Right lobe of liver (tissue), 4 donors: ENCODE measurements around the gene CDC25B.

Source experiments
- CTCF ChIP-seq, 4 donors: fragments of 200-600 bp in 3 of 4; fragments of 450-650 bp in 1 of 4; IDR thresholded peaks; one replicate each; pipeline versions ENCODE4 v1.5.1 to v1.8.0; 2016 to 2022; ENCODE audit warnings: antibody characterized with exemption in 4 of 4, mild to moderate bottlenecking in 2 of 4
- POLR2A ChIP-seq: fragments of 450-650 bp; IDR thresholded peaks from one replicate; pipeline ENCODE4 v1.6.1; 2017; ENCODE audit warnings: antibody characterized with exemption, mild to moderate bottlenecking
- donor health status: DM: no; HTN: no; CAD: no.
- donor health status: DM: no; HTN: no; CAD: no.
- donor health status: DM: no; HTN: yes; CAD: no.

DNA sequence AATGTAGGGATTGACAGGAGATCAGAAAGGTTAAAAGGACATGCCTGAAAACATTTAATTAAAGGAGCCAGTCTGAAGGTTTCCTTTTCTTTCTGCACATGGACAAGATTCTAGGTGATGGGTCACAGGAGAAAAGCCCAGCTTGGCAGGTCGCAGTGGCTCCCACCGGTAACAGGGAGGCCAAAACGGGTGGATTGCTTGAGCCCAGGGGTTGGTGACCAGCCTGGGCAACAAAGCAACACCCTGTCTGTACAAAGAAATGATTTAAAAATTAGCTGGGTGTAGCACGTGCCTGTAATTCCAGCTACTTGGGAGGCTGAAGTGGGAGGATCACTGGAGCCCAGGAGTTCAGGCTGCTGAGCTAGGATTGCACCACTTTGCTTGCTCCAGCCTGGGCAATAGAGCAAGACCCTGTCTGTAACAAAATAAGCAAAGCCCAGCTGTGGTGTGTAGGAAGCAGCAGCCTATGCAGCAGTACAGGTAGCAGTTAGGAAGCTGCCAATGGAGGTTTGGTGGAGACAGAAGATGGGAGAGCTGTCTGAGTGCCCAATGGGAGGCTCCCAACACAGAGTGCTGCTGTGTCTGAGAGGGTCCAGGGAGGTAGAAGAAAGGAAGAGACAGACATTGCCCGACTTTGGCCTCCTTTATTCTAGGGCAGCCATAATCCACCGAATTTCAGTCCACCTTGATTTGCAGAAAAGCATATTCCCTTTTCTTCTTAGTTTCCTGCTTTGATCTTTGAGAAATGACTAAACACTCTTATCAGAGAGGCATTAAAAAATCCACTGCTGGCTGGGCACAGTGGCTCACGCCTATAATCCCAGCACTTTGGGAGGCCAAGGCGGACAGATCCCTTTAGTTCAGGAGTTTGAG is 17.1 kb downstream of the CDC25B start:
- TF ChIP-seq CTCF (IDR thresholded peaks at IDR 0.05) (no peak), POLR2A (no peak)
